ENCODE results near the gene BAAT. TPM values are rescaled to one million over a fixed set of nuclear protein-coding genes. Genes with fewer than 3 reads are reported as not detected.

BAAT gene
- total and polyA plus RNA-seq, 2 of the 4 experiments (the other 2 are of a cell fraction), result not detected

DNA sequence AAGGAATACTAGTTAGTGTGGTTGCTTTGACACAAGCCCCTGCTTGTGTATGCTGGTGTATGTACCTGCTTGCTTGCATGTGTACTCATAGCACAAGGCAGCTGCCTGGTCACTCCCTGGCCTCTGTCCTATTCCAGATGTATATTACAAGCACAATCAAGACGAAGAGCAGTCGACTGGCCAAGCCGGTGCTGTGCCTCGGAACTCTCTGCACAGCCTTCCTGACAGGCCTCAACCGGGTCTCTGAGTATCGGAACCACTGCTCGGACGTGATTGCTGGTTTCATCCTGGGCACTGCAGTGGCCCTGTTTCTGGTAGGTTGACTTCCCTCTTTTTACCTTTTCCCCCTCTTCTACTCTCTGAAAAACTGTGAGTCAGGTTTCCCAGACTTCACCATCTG, 72.1 kb downstream of the BAAT start:
- no peak overlapping the region for H3K4ac ChIP-seq (ENCODE audit: low read depth, low read length)
- H3K4me1 ChIP-seq (ENCODE audit: control insufficient read depth, insufficient read depth, low read length), result no peaks in the 10 kb centered on the region
- no peaks in the 10 kb centered on the region for H3K79me1 ChIP-seq (ENCODE audit: low read depth in 1 of 2, low read length in 2 of 2)
- no peak overlapping the region for H4K91ac ChIP-seq (ENCODE audit: insufficient read depth, low read depth, low read length)
- dilution Hi-C loops (cut with HindIII; ENCODE audit: low sequenced_read_pairs, unreplicated experiment) (no loop called here), intact Hi-C loops (cut with micrococcal nuclease) (no loop called here), in situ Hi-C loops (cut with MboI; ENCODE audit: low sequenced_read_pairs) (no loop called here)
- H2BK20ac ChIP-seq (ENCODE audit: low read depth, low read length), result no peak overlapping the region
- no peak overlapping the region for H3K18ac ChIP-seq (ENCODE audit: low read depth, low read length)
- H2BK120ac ChIP-seq (ENCODE audit: low read depth, low read length), result no peak overlapping the region
- no peaks in the 10 kb centered on the region for H4K20me1 ChIP-seq (ENCODE audit: insufficient read depth, low read length)
- WGBS, 2 experiments (ENCODE audit: extremely low coverage in 2 of 2, insufficient read length in 1 of 2), result 60% methylated on average over 6 of the region's 8 CpGs; no CpG with 5 or more reads in 1 of the 2 experiments
- H3K4me2 ChIP-seq (ENCODE audit: low read depth, low read length), result no peak overlapping the region
- no peaks in the 10 kb centered on the region for H3K9me3 ChIP-seq (ENCODE audit: control insufficient read depth, insufficient read depth, low read length)
- CTCF ChIA-PET, result interaction anchor here (2.1 kb wide), 1 partner anchor 711 kb away, joined by 38 read pairs; no protein-coding TSS in a partner anchor
- no TSS peak for BruUV-seq (replicated peaks)
- H3K23ac ChIP-seq (ENCODE audit: low read depth, low read length), result no peak overlapping the region
- H3K9ac ChIP-seq (ENCODE audit: low read depth, low read length), result no peak overlapping the region
- no peak overlapping the region for H3K4me3 ChIP-seq (ENCODE audit: insufficient read depth, low read depth, low read length)
- no peaks in the 10 kb centered on the region for H3K9me1 ChIP-seq (ENCODE audit: insufficient read depth, low read length)
- H3K56ac ChIP-seq (ENCODE audit: extremely low read depth, insufficient read depth, low read length), result no peak overlapping the region
- POLR2A ChIA-PET (ENCODE audit: unreplicated experiment), result no interaction called here
- H3K27ac ChIP-seq (ENCODE audit: insufficient read depth, low read length), result no peak overlapping the region
- no peak overlapping the region for H2AK9ac ChIP-seq (replicated peaks; ENCODE audit: low read depth, low read length, poor library complexity)
- H3K14ac ChIP-seq (replicated peaks; ENCODE audit: low read depth, low read length), result no peak overlapping the region
- DNase-seq (no peak), ATAC-seq (ENCODE audit: low read depth) (no peak)
- no peak overlapping the region for H2AK5ac ChIP-seq (ENCODE audit: low read depth, low read length)
- peaks cover 1% of the 10 kb centered on the region; the same call in 1 of the 2 replicates for H3K27me3 ChIP-seq (ENCODE audit: control insufficient read depth, insufficient read depth, low read length)
- H2AFZ ChIP-seq (replicated peaks; ENCODE audit: low read length, poor library complexity), result no peak overlapping the region
- no peaks in the 10 kb centered on the region for H3K36me3 ChIP-seq (ENCODE audit: control insufficient read depth, insufficient read depth, low read length)
- no peak overlapping the region for H2BK15ac ChIP-seq (ENCODE audit: low read depth, low read length)
- no peak overlapping the region for H2BK5ac ChIP-seq (ENCODE audit: low read depth, low read length, poor library complexity, severe bottlenecking)
- H4K5ac ChIP-seq (ENCODE audit: low read depth, low read length), result no peak overlapping the region
- no peak overlapping the region for H4K8ac ChIP-seq (ENCODE audit: low read depth in 2 of 2, low read length in 2 of 2)
- TF ChIP-seq RCOR1 (IDR thresholded peaks at IDR 0.05; ENCODE audit: insufficient replicate concordance, low read length), result no peak
- no peak for TF ChIP-seq NFE2L2 (IDR thresholded peaks at IDR 0.05; ENCODE audit: low read depth, low read length)
- TF ChIP-seq POLR2A (IDR thresholded peaks at IDR 0.05; ENCODE audit: low read depth, low read length), result no peak
- no peak for TF ChIP-seq BHLHE40 (IDR thresholded peaks at IDR 0.05; ENCODE audit: low read depth, low read length)
- no peak for TF ChIP-seq CEBPB (IDR thresholded peaks at IDR 0.05; ENCODE audit: low read depth, low read length)
- TF ChIP-seq, protein P1, sequence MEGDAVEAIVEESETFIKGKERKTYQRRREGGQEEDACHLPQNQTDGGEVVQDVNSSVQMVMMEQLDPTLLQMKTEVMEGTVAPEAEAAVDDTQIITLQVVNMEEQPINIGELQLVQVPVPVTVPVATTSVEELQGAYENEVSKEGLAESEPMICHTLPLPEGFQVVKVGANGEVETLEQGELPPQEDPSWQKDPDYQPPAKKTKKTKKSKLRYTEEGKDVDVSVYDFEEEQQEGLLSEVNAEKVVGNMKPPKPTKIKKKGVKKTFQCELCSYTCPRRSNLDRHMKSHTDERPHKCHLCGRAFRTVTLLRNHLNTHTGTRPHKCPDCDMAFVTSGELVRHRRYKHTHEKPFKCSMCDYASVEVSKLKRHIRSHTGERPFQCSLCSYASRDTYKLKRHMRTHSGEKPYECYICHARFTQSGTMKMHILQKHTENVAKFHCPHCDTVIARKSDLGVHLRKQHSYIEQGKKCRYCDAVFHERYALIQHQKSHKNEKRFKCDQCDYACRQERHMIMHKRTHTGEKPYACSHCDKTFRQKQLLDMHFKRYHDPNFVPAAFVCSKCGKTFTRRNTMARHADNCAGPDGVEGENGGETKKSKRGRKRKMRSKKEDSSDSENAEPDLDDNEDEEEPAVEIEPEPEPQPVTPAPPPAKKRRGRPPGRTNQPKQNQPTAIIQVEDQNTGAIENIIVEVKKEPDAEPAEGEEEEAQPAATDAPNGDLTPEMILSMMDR (conservative IDR thresholded peaks at IDR 0.05; ENCODE audit: low read depth, low read length), result no peak
- no peak for TF ChIP-seq MXI1 (IDR thresholded peaks at IDR 0.05; ENCODE audit: borderline replicate concordance, low read depth, low read length)
- TF ChIP-seq CHD1 (IDR thresholded peaks at IDR 0.05; ENCODE audit: low read depth, low read length), result no peak
- TF ChIP-seq RFX5 (IDR thresholded peaks at IDR 0.05; ENCODE audit: low read depth, low read length), result no peak
- no peak for TF ChIP-seq RAD21 (IDR thresholded peaks at IDR 0.05; ENCODE audit: low read length)
- TF ChIP-seq, protein P2, sequence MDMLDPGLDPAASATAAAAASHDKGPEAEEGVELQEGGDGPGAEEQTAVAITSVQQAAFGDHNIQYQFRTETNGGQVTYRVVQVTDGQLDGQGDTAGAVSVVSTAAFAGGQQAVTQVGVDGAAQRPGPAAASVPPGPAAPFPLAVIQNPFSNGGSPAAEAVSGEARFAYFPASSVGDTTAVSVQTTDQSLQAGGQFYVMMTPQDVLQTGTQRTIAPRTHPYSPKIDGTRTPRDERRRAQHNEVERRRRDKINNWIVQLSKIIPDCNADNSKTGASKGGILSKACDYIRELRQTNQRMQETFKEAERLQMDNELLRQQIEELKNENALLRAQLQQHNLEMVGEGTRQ (IDR thresholded peaks at IDR 0.05; ENCODE audit: low read depth, low read length), result no peak

Data from IMR-90 (cell line).